Duodenal mucosa (tissue), 2 donors: ENCODE results near the gene CA7.
A peak's percentile ranks its signal among the peaks of the same experiment; 100 is the strongest.

Experiments used
- H3K27ac ChIP-seq: one replicate; pipeline ENCODE4 v1.7.0; 2013; ENCODE audit warnings: low read depth, low read length
- H3K27me3 ChIP-seq, 2 donors: one replicate each; pipeline ENCODE4 v1.7.0; 2013; ENCODE audit warnings: low read length in 2 of 2, control low read depth in 1 of 2; ENCODE audit not compliant: insufficient read depth in 2 of 2, control insufficient read depth in 1 of 2
- H3K36me3 ChIP-seq, 2 donors: one replicate each; pipeline ENCODE4 v1.7.0; 2013; ENCODE audit warnings: low read length in 2 of 2, control low read depth in 1 of 2; ENCODE audit not compliant: insufficient read depth in 2 of 2, control insufficient read depth in 1 of 2
- H3K4me1 ChIP-seq, 2 donors: one replicate each; pipeline ENCODE4 v1.7.0; 2013; ENCODE audit warnings: low read length in 2 of 2, control low read depth in 1 of 2; ENCODE audit not compliant: insufficient read depth in 2 of 2, control insufficient read depth in 1 of 2
- H3K4me3 ChIP-seq, 2 donors: one replicate each; pipeline ENCODE4 v1.7.0; 2013; ENCODE audit warnings: low read length in 2 of 2, low read depth in 1 of 2
- H3K9ac ChIP-seq, 2 donors: one replicate each; pipeline ENCODE4 v1.7.0; 2013; ENCODE audit warnings: low read length in 2 of 2, low read depth in 1 of 2
- H3K9me3 ChIP-seq, 2 donors: one replicate each; pipeline ENCODE4 v1.7.0; 2013; ENCODE audit warnings: low read length in 2 of 2, control low read depth in 1 of 2; ENCODE audit not compliant: control insufficient read depth in 1 of 2

CA7 gene

GRCh38 chr16:66844342-66845079 lies at the start of gene CA7:
TSS of gene CA7 (plus strand) at chr16:66844414. CDS start at chr16:66844488, 74 bp downstream.
- no peak within 1 kb of the TSS for H3K27ac ChIP-seq
- peak within 1 kb of the TSS in 1 of 2 donors; percentile 16 for H3K9ac ChIP-seq
- H3K4me3 ChIP-seq: peak within 1 kb of the TSS; percentile 63
- H3K27me3 ChIP-seq: peaks cover 23 to 26% of the 10 kb centered on the region in 2 donors
- H3K4me1 ChIP-seq: peaks cover 15 to 16% of the 10 kb centered on the region in 2 donors
- H3K36me3 ChIP-seq: no peaks in the 10 kb centered on the region
- H3K9me3 ChIP-seq: no peaks in the 10 kb centered on the region

DNA sequence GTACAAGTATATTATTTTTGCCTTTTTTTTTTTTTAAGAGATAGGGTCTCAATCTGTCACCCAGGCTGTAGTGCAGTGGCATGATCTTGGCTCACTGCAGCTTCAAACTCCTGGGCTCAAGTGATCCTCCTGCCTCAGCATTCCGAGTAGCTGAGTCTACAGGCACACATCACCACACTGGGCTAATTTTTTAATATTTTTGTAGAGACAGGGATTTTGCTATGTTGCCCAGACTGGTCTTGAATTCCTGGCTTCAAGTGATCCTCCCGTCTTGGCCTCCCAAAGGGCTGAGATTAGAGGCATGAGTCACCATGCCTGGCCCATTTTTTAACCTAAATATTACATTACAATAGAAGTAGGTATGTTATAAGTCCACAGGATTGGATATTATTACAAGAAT lies 46.1 kb upstream of the CA7 start:
- Histone ChIP-seq H3K36me3 (peaks cover 5 to 7% of the 10 kb centered on the region in 2 donors), H3K27me3 (no peaks in the 10 kb centered on the region), H3K27ac (no peak overlapping the region), H3K9ac (no peak overlapping the region), H3K4me1 (no peaks in the 10 kb centered on the region), H3K9me3 (no peaks in the 10 kb centered on the region), H3K4me3 (no peak overlapping the region)

GRCh38 chr16:66800856-66801255 lies 43.4 kb upstream of the CA7 start:
- no peak overlapping the region for H3K27ac ChIP-seq
- H3K36me3 ChIP-seq: peaks cover 12 to 32% of the 10 kb centered on the region in 2 donors
- H3K9me3 ChIP-seq: no peaks in the 10 kb centered on the region
- H3K4me1 ChIP-seq: no peaks in the 10 kb centered on the region
- H3K9ac ChIP-seq: no peak overlapping the region
- no peak overlapping the region for H3K4me3 ChIP-seq
- no peaks in the 10 kb centered on the region for H3K27me3 ChIP-seq

- Histone ChIP-seq H3K27me3 (no peaks in the 10 kb centered on the region), H3K4me3 (no peak within 1 kb of the TSS), H3K4me1 (no peaks in the 10 kb centered on the region), H3K9me3 (no peaks in the 10 kb centered on the region), H3K9ac (no peak within 1 kb of the TSS), H3K36me3 (peaks cover 12 to 33% of the 10 kb centered on the region in 2 donors), H3K27ac (no peak within 1 kb of the TSS)
Measured at GRCh38 chr16:66801320-66802105, 42.7 kb upstream of the CA7 start, which contains the start of gene TERB1. TSS of gene TERB1 (minus strand) at chr16:66801584. CDS start at chr16:66796798, 4,786 bp downstream.

DNA sequence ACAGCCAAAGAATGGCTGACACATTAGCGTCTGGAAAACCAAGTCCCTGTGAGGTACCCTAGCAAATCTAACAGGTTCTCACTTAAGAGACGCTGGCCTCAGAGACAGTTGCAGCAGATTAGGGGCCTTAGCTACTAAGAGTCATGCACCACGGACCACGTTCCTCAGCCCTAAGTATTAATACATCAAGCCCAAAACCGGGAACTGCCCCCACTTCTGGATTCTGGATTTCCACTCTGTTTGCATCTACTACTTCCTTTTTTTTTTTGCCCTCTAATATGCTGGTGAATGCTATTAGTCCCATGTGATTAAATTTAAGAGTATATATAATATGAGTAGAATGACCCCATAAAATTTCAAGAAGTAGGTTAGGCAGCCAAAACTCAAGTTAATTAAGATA lies 42.1 kb upstream of the CA7 start:
- no peak overlapping the region for H3K9ac ChIP-seq
- no peaks in the 10 kb centered on the region for H3K9me3 ChIP-seq
- peaks cover 14 to 33% of the 10 kb centered on the region in 2 donors for H3K36me3 ChIP-seq
- no peak overlapping the region for H3K27ac ChIP-seq
- H3K4me3 ChIP-seq: no peak overlapping the region
- H3K4me1 ChIP-seq: no peaks in the 10 kb centered on the region
- no peaks in the 10 kb centered on the region for H3K27me3 ChIP-seq

- Histone ChIP-seq H3K9ac (no peak overlapping the region), H3K27ac (no peak overlapping the region), H3K36me3 (peaks cover 15 to 61% of the 10 kb centered on the region in 2 donors), H3K4me1 (no peaks in the 10 kb centered on the region), H3K4me3 (no peak overlapping the region), H3K9me3 (no peaks in the 10 kb centered on the region), H3K27me3 (no peaks in the 10 kb centered on the region)
Measured at GRCh38 chr16:66809765-66810164, 34.4 kb upstream of the CA7 start.

DNA sequence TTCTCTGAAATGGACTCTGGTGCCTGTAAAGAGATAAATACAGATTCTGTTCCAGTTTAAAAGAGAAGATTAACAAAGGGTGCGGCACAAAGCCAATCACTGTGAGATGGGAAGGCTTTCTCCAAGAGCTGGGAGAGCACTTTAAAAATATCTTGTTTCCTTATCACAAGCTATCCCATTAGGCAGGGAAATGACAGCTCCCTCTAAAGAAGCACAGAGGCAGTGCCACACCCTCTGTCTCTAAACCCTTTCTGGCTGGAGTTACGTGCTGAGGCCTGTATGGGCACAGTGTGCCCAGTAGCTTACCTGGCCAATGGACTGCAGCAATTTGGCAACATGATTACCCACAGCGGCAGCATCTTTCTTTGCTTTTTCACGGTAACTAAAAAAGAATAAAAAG lies 33.8 kb upstream of the CA7 start:
- Histone ChIP-seq H3K36me3 (peaks cover 12 to 61% of the 10 kb centered on the region in 2 donors), H3K4me3 (no peak overlapping the region), H3K9ac (no peak overlapping the region), H3K27ac (no peak overlapping the region), H3K27me3 (no peaks in the 10 kb centered on the region), H3K4me1 (no peaks in the 10 kb centered on the region), H3K9me3 (no peaks in the 10 kb centered on the region)

GRCh38 chr16:66811043-66811442 lies 33.2 kb upstream of the CA7 start:
- Histone ChIP-seq H3K9ac (no peak overlapping the region), H3K36me3 (peaks cover 8 to 61% of the 10 kb centered on the region in 2 donors), H3K4me1 (no peaks in the 10 kb centered on the region), H3K27me3 (no peaks in the 10 kb centered on the region), H3K4me3 (no peak overlapping the region), H3K9me3 (no peaks in the 10 kb centered on the region), H3K27ac (no peak overlapping the region)

DNA sequence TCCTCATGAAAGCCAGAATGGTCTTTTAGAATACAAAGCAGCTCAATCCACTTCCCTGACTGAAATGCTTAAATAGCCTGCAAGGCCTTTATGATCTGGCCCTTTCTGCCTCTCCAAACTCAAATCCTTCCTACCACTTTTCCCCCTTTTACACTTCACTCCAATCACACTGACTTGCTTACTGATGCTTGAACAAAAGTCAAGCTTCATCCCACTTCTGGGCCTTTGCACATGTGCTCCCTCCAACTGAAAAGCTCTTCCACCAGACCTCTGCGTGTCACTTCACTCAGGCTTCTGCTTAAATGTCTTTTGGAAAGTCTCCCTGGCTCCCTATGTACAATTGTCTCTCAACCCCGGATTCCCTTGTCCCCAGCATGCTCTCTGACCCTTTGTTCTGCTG lies 29.5 kb upstream of the CA7 start:
- H3K36me3 ChIP-seq: peaks cover 12 to 78% of the 10 kb centered on the region in 2 donors

GRCh38 chr16:66824006-66824405 lies 20.2 kb upstream of the CA7 start:
- H3K9ac ChIP-seq: no peak overlapping the region
- H3K27me3 ChIP-seq: no peaks in the 10 kb centered on the region
- no peak overlapping the region for H3K27ac ChIP-seq
- H3K9me3 ChIP-seq: no peaks in the 10 kb centered on the region
- no peak overlapping the region for H3K4me3 ChIP-seq
- H3K4me1 ChIP-seq: peaks cover 0 to 5% of the 10 kb centered on the region in 2 donors
- H3K36me3 ChIP-seq: peaks cover 32 to 54% of the 10 kb centered on the region in 2 donors

More for the DNA sequence above, 29.5 kb upstream of the CA7 start:
- no peak overlapping the region for H3K27ac ChIP-seq
- no peaks in the 10 kb centered on the region for H3K4me1 ChIP-seq
- H3K27me3 ChIP-seq: no peaks in the 10 kb centered on the region
- no peak overlapping the region for H3K9ac ChIP-seq
- no peaks in the 10 kb centered on the region for H3K9me3 ChIP-seq
- H3K4me3 ChIP-seq: no peak overlapping the region
